IgD-negative memory B cell (primary cell): ENCODE data around the gene CTIF. TPM values are rescaled to one million over a fixed set of nuclear protein-coding genes. Genes with fewer than 3 reads are reported as not detected.

Source experiments
- H3K27ac Mint-ChIP-seq, 3 donors: one replicate each; pipeline ENCODE4 v1.8.0; 2020 to 2022; ENCODE audit warnings: mild to moderate bottlenecking in 3 of 3, mixed read lengths in 3 of 3, moderate library complexity in 1 of 3
- H3K27me3 Mint-ChIP-seq: one replicate; pipeline ENCODE4 v1.8.0; 2021; ENCODE audit warnings: mixed read lengths
- H3K36me3 Mint-ChIP-seq: one replicate; pipeline ENCODE4 v1.8.0; 2020; ENCODE audit warnings: mild to moderate bottlenecking, mixed read lengths
- H3K4me1 Mint-ChIP-seq, 3 donors: one replicate each; pipeline ENCODE4 v1.8.0; 2020 to 2022; ENCODE audit warnings: mixed read lengths in 3 of 3, mild to moderate bottlenecking in 1 of 3
- H3K4me3 Mint-ChIP-seq, 4 donors: one replicate each; pipeline ENCODE4 v1.8.0; 2020 to 2022; ENCODE audit warnings: mild to moderate bottlenecking in 4 of 4, mixed read lengths in 4 of 4, moderate library complexity in 3 of 4
- H3K9me3 Mint-ChIP-seq, 3 donors: one replicate each; pipeline ENCODE4 v1.8.0; 2020 to 2021; ENCODE audit warnings: mixed read lengths in 3 of 3, mild to moderate bottlenecking in 1 of 3
- polyA plus RNA-seq: library from polyadenylated mRNA; unstranded; fragments of 300-500 nt; fragmentation: Illumina TruSeq; gene quantifications from one replicate; pipeline ENCODE4 v1.2.3, GENCODE V29; 2021

Gene CTIF
- polyA plus RNA-seq, 1 donor from 2014 or later = not detected

DNA sequence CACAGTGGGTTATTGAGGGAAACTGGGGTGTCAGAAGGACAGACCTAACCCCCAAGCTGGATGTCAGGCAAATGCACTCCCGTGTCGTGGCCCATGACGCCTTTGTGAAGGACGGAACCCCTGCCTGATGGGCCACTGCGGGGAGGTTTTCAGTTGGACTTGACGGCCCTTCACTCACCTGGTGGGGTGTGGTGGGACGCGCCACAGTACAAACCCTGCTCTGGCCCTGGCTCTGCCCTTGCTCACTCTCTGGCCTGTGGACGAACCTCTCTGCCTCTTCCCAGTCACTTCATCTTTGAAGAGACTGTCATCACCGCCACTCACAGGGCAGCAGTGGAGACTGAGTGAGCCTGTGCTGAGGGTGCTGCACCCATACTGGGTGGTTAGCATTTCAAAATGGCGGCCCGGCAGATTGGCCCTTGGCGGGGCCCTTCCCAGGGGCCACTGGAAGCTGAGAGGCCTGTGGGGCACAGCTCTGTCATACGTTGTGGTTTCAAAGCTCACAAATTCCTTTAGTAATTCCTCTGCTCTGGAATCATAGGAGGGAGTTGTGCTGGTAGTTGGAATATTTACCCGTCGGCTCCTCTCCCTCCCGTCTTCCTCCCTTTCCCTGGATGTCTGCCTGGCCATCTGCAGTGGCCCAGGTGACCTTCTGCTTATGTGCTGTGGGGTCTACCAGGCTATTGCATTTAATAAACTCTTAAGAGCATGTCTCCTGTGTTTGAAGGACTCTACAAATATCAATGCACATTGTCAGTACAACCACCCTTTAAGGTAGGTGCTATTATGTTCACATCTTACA, 200.6 kb downstream of the CTIF start:
- H3K4me3 Mint-ChIP-seq = no peak overlapping the region
- no peak overlapping the region for H3K27ac Mint-ChIP-seq
- no peaks in the 10 kb centered on the region for H3K36me3 Mint-ChIP-seq
- H3K27me3 Mint-ChIP-seq = no peaks in the 10 kb centered on the region
- H3K9me3 Mint-ChIP-seq = no peaks in the 10 kb centered on the region
- H3K4me1 Mint-ChIP-seq = peaks cover 0 to 4% (median 4%) of the 10 kb centered on the region in 3 donors

DNA sequence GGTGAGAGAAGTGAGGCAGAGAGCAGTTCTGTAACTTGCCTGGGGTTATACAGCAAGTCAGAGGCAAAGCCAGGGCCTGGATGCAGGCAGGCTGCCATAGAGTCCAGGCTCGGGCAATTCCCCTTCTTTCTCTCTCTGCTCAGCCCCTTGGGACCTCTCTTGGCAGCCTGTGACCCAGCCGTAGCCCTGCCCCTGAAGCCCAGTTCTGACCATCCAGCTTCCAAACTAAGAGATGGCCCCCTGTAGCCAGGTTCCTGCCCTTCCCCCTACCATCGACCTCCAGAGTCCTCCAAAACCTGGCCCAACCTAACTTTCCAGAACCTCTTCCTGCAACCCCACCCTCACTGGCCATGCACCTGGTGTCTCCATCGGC, 201.2 kb downstream of the CTIF start:
- Mint-ChIP-seq H3K4me1 (peaks cover 0 to 3% (median 3%) of the 10 kb centered on the region in 3 donors), H3K27ac (no peak overlapping the region), H3K36me3 (no peaks in the 10 kb centered on the region), H3K4me3 (no peak overlapping the region), H3K27me3 (no peaks in the 10 kb centered on the region), H3K9me3 (no peaks in the 10 kb centered on the region)

DNA sequence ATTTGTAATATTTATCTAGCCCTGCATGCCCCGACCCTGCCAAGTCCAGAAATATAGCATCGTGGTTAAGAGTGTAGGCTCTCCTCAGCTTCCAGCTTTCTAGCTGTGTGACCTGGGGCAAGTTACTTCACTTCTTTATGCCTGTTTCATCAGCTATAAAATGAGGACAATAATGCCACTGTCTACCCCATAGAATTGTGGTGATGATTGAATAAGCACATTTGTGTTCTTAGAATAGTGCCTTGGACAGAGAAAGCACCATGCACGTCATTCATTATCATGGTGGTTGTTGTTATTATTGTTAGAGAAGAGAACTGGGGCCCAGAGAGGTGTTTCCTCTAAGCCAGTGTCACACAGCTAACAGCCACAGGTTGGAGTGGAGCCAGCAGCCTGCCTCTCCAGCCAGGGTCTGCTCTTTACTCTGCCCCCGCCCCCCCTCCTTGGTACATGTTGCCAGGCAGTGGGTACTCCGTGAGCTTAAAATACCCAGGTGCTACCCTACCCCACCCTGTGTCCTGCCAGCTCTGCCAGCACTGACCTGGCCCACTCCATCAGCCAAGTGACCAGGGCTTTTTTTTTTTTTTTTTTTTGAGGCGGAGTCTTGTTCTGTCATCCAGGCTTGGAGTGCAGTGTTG, 202.1 kb downstream of the CTIF start:
- Mint-ChIP-seq H3K9me3 (no peaks in the 10 kb centered on the region), H3K27ac (no peak overlapping the region), H3K36me3 (no peaks in the 10 kb centered on the region), H3K4me1 (no peaks in the 10 kb centered on the region), H3K27me3 (no peaks in the 10 kb centered on the region), H3K4me3 (no peak overlapping the region)

DNA sequence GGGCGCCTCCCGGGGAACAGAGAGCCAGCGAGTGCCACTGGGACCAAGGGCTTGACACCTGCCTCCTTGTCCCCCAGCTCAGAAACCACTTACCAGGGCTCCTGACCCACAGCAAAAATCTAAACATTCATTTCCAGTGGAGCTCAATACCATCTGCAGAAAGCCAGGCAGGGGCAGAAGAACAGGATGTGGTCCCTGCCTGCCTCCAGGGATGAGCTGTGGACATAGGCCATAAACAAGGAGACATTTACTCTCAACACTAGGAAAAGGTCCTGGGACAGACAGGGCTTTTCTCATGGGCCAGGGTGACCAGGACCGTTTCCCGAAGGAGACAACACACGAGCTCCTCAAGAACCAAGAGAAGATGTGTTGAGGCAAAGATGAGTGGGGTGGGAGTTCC, 203.0 kb downstream of the CTIF start:
- Mint-ChIP-seq H3K9me3 (no peaks in the 10 kb centered on the region), H3K4me1 (no peaks in the 10 kb centered on the region), H3K36me3 (no peaks in the 10 kb centered on the region), H3K27me3 (no peaks in the 10 kb centered on the region), H3K27ac (no peak overlapping the region), H3K4me3 (peak overlapping the region in 1 of 4 donors; percentile 31)

DNA sequence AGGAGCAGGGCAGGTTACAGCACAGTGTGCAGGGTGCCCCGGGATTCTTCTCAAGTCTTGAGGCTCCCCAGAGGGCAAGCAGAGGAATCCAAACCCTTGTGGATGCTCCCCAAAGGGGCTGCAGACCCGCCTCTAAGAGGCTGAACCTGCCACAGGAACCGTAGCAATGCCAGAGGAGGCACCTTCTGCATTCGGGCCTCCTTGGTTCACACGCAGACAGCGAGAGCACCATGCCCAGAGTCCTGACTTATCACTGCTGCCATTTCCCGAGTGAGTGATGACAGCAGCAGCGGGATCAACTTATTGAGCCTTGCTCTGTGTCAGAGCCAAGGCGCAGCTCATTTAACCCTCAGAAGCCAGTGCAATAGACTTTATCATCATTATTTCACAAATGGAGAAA, 203.5 kb downstream of the CTIF start:
- no peak overlapping the region for H3K27ac Mint-ChIP-seq

DNA sequence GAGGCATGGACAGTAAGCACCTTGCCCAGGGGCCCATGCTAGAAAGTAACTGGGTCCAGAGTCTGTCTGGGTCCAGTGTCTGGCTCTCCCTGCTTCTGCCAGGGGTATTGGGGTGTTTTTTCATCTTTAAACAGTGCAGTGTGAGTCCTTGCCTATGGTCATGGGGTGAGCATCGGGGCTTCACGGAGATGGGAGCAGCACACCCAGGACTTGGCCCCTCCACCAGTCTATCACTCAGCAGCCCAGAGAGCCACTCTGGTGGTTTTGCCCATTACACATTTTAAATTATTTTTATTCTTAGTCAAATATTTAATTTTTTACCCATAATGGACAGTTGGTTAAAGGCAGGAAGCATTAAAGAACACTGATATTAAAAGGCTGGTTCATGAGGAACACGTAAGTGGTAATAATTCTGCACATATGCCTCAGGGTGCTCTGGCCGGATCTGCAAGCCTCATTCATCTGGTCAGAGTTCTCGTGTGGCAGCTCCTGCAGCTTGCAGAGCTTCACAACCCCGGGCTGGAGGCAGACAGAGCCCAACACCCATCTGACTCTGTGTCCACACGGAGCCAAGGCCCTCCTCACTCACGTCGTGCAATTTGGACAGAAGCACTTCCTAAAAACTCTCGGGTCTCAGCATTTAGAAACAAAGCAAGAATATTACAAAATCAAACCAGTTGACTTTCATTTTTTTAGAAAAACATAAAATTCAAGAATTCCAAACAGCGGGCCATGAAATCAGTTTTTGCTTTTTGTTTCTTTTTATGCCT, 204.1 kb downstream of the CTIF start:
- Mint-ChIP-seq H3K27me3 (no peaks in the 10 kb centered on the region), H3K9me3 (no peaks in the 10 kb centered on the region), H3K4me3 (no peak overlapping the region), H3K4me1 (no peaks in the 10 kb centered on the region), H3K27ac (no peak overlapping the region), H3K36me3 (no peaks in the 10 kb centered on the region)

More for the DNA sequence above, 203.5 kb downstream of the CTIF start:
- H3K9me3 Mint-ChIP-seq = no peaks in the 10 kb centered on the region
- no peaks in the 10 kb centered on the region for H3K27me3 Mint-ChIP-seq
- no peak overlapping the region for H3K4me3 Mint-ChIP-seq
- H3K36me3 Mint-ChIP-seq = no peaks in the 10 kb centered on the region
- H3K4me1 Mint-ChIP-seq = no peaks in the 10 kb centered on the region

DNA sequence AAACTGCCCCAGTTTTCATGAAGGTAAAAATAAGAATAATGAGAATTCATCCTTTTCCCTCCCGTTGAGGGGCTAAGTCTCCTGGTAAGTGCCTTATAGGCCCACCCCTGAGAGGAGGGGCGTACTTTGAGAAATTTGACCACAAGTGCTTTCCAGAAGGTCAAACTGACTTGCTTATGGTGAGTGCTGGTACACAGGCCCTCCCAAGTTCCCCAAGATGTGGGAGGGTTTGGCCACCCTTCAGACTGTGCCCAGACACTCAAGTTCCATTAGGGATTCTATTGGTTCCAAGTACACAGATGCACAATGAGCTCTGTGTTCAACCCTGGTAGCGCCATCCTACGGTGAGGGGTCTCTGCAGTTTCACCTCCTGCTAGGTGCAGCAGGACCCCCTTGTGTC, 205.1 kb downstream of the CTIF start:
- H3K27ac Mint-ChIP-seq = no peak overlapping the region
- no peaks in the 10 kb centered on the region for H3K4me1 Mint-ChIP-seq
- no peaks in the 10 kb centered on the region for H3K9me3 Mint-ChIP-seq
- no peaks in the 10 kb centered on the region for H3K27me3 Mint-ChIP-seq
- H3K4me3 Mint-ChIP-seq = no peak overlapping the region
- H3K36me3 Mint-ChIP-seq = no peaks in the 10 kb centered on the region

DNA sequence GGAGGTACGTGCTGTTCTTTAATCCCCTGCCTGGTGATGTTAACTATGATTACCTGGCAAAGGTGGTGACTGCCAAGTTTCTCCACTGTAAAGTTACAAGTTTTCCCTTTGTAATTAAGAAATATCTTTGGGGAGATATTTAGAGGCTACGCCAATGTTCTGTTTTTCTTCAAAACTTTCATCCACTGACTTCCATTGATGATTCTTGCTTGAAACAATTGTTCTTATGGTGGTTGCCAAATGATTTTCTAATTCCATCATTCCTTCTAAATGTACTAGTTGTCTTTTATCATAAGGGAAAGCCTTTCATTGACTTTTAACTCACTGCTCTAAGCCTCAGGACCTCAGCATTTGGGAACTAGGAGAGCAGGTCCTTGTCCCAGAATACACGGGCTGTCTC, 206.5 kb downstream of the CTIF start:
- Mint-ChIP-seq H3K27ac (no peak overlapping the region), H3K4me3 (no peak overlapping the region), H3K27me3 (no peaks in the 10 kb centered on the region), H3K9me3 (no peaks in the 10 kb centered on the region), H3K36me3 (no peaks in the 10 kb centered on the region), H3K4me1 (no peaks in the 10 kb centered on the region)

DNA sequence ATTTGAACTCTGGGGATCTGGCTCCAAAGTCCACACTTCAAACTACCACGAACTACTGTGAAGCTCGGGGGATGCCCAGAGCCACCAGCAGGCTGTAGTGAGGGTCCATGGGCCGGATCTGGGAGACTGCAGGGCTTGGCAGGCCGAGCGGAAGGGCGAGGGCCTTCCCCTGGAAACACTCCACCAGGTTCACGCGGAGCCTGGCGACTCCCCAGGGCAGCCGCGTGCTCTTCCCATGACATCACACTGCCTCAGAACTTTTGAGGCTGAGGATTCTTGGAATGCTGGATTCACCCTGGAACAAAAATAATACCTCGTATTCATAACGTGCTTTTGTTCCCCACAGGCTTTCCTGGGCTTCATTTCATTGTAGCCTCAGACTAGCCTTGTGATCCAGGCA, 210.9 kb downstream of the CTIF start:
- Mint-ChIP-seq H3K4me3 (no peak overlapping the region), H3K9me3 (no peaks in the 10 kb centered on the region), H3K27ac (no peak overlapping the region), H3K4me1 (peaks cover 0 to under 1% (median under 1%) of the 10 kb centered on the region in 3 donors), H3K27me3 (no peaks in the 10 kb centered on the region), H3K36me3 (no peaks in the 10 kb centered on the region)

DNA sequence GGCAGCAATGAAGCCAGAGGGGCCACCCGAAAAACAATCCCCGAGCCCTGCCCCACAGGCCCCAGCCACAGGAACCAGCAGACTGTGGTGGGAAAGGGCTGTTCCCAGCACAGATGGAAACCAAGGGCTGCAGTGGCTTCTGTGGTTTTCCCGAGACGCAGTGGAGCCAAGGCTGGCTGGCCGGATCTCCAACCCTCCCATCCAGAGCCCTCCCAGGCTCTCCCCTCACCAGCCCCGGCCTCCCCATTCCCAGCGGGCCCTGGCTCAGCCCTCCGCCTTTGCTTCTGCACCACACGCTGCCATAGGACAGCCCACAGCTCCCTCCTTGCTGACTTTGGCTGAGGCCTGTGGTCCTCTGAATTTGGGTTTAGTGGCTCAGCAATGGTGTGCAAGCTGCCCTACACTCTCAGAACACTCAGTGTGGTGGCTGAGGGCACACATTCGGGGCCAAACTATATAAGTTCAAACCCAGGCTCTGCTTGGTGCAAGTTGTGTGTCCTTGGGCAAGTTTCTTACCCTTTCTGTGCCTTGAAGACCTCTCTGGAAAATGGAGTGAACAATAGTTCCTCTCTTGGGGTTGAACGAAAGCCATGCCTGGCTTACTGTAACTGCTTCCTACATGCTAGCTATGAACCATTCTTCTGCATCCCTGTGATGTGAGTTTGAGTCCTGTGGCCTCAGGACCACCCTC, 211.8 kb downstream of the CTIF start:
- Mint-ChIP-seq H3K9me3 (no peaks in the 10 kb centered on the region), H3K27ac (no peak overlapping the region), H3K27me3 (no peaks in the 10 kb centered on the region), H3K4me3 (no peak overlapping the region), H3K36me3 (no peaks in the 10 kb centered on the region), H3K4me1 (peaks cover 2 to 6% (median 5%) of the 10 kb centered on the region in 3 donors)

DNA sequence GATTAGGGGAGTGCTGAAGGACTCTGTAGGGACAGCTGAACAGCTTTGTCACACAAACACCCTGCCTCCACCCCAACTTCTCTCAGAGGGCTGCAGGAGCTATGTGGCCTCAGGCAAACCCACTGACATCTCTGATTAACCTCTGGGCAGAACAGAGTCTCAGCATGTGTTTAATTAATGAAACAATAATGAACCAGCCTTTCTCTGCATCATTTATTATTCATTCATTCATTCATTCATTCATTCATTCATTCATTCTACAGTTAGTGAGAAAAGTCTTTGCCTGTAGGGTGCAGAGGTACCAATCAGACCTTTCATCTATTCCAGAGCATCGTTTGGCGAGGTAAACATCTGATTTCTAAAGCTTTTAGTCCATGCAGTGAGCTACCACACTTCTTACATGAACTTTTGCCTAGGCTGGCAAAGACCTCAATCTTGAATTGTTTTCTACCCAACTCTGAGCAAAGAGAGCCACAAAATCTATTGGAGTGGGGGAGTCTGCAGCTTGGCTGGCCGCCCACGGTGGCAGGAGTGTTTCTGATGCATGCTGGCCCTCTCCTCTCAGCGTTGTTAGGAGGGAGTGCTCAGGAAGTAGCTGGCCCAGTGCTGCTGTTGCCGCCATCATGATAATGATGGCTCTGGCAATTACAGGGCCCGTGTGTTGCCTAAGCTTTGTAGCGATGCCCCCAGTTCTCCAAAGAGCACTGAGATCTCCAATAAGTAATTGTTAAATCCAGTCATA, 213.1 kb downstream of the CTIF start:
- Mint-ChIP-seq H3K27ac (no peak overlapping the region), H3K9me3 (no peaks in the 10 kb centered on the region), H3K36me3 (no peaks in the 10 kb centered on the region), H3K4me3 (no peak overlapping the region), H3K4me1 (peaks cover 2 to 6% (median 5%) of the 10 kb centered on the region in 3 donors), H3K27me3 (no peaks in the 10 kb centered on the region)

DNA sequence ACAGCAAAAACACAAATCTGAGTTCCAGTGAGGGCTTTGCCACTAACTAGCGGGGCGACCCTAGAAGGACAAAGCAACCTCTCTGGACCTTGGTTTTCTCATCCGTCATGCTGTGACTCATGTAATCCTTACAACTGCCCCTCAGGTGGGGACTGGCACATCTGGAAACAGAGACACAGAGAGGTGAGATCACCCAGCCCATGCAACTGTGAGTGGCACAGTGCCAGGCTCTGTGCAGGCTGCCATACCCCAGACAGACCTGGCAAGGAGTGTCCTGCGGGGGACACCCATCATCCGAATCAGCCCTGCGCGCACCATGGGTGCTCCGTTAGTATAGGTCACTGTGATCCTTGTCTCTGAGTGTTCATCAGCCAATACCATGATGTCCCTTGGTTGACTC, 213.6 kb downstream of the CTIF start:
- no peak overlapping the region for H3K4me3 Mint-ChIP-seq
- no peaks in the 10 kb centered on the region for H3K36me3 Mint-ChIP-seq
- no peak overlapping the region for H3K27ac Mint-ChIP-seq
- peaks cover 2 to 6% (median 5%) of the 10 kb centered on the region in 3 donors for H3K4me1 Mint-ChIP-seq
- H3K27me3 Mint-ChIP-seq = no peaks in the 10 kb centered on the region
- H3K9me3 Mint-ChIP-seq = no peaks in the 10 kb centered on the region

DNA sequence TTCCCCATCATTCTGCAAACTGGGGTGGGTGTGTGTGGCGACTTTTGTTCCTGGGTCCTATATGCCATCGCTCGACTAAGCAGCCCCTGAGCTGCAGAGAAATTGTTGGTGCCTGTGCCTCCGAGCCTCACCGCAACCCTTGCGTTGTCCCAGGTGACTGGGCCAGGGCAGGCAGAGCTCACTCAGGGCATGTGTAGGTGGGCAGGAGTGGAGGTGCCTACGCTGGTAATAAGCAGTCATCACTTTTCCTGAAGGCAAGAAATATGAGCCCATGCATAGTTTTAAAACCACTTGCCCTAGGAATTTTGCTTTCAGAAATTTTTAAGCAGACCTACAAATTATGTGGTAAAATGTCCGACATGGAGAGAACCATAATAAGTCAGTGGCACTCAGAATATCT, 214.1 kb downstream of the CTIF start:
- Mint-ChIP-seq H3K27ac (no peak overlapping the region), H3K27me3 (no peaks in the 10 kb centered on the region), H3K4me1 (peaks cover 2 to 6% (median 5%) of the 10 kb centered on the region in 3 donors), H3K4me3 (no peak overlapping the region), H3K9me3 (no peaks in the 10 kb centered on the region), H3K36me3 (no peaks in the 10 kb centered on the region)

DNA sequence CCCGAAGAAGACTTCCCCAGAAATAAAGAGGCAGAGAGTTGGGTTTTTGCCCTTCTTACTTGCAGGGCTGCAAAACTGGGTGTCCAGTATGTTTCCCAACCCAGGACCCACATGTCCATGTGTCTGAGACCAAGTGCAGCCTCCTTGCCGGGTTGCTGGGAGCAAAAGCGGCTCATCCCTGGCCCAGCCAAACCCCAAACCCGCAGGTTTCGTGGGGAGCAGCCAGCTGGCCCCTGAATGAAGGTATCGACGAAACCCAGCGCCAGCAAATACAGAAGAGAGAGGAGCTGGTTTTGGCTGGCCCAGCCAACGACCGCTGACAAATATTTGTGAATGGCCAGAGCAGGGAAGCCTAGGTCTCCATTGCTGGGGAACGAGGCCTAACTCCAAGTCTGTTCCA, 214.9 kb downstream of the CTIF start:
- peaks cover 2 to 6% (median 5%) of the 10 kb centered on the region in 3 donors for H3K4me1 Mint-ChIP-seq
- no peaks in the 10 kb centered on the region for H3K36me3 Mint-ChIP-seq
- no peaks in the 10 kb centered on the region for H3K9me3 Mint-ChIP-seq
- no peak overlapping the region for H3K27ac Mint-ChIP-seq
- no peaks in the 10 kb centered on the region for H3K27me3 Mint-ChIP-seq
- H3K4me3 Mint-ChIP-seq = no peak overlapping the region
